22Rv1 (cell line): Measurements from ENCODE around the gene TXNDC8.

Source experiments
- H3K27ac ChIP-seq: fragments of 450-650 bp; 2 replicates; pipeline ENCODE4 v1.5.1; 2017
- ZFX ChIP-seq: fragments of 450-650 bp; IDR thresholded peaks from 2 replicates; pipeline ENCODE4 v1.6.1; 2017; ENCODE audit warnings: antibody characterized with exemption, borderline replicate concordance
- TF ChIP-seq, protein P1 (sequence below): fragments of 450-650 bp; IDR thresholded peaks from 2 replicates; pipeline ENCODE4 v1.5.1; 2017; ENCODE audit warnings: mild to moderate bottlenecking

The TXNDC8 gene

DNA sequence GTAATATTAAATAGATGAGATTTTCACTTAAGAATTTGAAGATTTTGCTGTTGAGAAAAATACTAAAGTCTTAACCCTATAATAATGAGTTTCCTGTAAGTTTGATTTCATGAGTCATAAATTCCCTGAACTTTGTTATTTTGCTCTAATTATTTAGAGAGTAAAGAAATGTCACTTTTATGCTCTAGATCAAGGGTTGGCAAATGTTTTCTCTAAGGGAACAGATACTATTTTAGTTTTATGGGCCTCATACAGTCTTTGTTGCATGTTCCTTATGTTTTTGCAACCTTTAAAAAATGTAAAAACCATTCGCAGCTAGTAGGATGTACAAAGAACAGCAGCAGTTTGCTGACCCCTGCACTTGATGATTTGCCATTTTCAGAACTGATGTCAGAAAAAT is 480 bp upstream of the TXNDC8 start:
- no peak overlapping the region for H3K27ac ChIP-seq
- TF ChIP-seq, protein P1, sequence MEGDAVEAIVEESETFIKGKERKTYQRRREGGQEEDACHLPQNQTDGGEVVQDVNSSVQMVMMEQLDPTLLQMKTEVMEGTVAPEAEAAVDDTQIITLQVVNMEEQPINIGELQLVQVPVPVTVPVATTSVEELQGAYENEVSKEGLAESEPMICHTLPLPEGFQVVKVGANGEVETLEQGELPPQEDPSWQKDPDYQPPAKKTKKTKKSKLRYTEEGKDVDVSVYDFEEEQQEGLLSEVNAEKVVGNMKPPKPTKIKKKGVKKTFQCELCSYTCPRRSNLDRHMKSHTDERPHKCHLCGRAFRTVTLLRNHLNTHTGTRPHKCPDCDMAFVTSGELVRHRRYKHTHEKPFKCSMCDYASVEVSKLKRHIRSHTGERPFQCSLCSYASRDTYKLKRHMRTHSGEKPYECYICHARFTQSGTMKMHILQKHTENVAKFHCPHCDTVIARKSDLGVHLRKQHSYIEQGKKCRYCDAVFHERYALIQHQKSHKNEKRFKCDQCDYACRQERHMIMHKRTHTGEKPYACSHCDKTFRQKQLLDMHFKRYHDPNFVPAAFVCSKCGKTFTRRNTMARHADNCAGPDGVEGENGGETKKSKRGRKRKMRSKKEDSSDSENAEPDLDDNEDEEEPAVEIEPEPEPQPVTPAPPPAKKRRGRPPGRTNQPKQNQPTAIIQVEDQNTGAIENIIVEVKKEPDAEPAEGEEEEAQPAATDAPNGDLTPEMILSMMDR, result no peak
- no peak for TF ChIP-seq ZFX

DNA sequence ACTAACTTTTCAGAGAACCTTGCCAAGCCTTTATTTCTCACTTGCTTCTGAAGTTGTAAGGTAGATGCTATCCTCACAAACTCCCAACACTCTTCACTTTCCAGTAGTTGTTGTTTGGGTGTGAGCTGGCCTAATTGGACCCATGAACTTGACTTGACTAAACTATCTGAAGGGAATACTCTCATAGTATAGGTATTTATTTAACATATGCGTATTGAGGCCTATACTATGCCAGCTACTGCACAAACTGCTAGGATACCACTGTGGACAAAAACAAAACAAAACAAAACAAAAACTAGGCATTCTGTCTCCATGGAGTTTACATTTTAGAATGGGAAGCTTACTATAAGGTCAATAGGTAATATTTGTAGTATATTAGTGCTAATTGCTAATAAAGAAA is 1.3 kb downstream of the TXNDC8 start:
- TF ChIP-seq, protein P1, result no peak
- no peak for TF ChIP-seq ZFX
- H3K27ac ChIP-seq, result no peak overlapping the region

- no peak overlapping the region for H3K27ac ChIP-seq
- no peak for TF ChIP-seq ZFX
- TF ChIP-seq, protein P1, result no peak
Observed at GRCh38 chr9:110334871-110335270, 2.8 kb downstream of the TXNDC8 start.

GRCh38 chr9:110334183-110334582 is 3.5 kb downstream of the TXNDC8 start:
- no peak for TF ChIP-seq ZFX
- TF ChIP-seq, protein P1, result no peak
- H3K27ac ChIP-seq, result no peak overlapping the region

DNA sequence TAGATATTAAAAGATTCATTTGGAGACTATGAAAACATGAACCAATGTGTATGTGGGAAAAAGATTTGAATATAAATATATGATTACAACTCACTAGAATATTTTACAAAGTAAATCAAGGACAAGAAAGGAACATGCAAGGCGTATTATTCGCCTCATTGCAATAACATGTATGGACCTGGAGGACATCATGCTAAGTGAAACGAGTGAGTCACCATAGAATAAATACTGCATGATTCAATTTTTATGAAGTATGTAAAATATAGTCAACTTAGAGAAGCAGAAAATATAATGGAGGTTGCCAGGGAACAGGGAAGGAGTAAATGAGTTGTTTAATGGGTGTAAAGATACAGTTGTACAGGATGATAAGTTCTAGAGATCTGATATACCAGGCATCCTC is 4.9 kb downstream of the TXNDC8 start:
- no peak overlapping the region for H3K27ac ChIP-seq
- TF ChIP-seq, protein P1, result no peak
- no peak for TF ChIP-seq ZFX

DNA sequence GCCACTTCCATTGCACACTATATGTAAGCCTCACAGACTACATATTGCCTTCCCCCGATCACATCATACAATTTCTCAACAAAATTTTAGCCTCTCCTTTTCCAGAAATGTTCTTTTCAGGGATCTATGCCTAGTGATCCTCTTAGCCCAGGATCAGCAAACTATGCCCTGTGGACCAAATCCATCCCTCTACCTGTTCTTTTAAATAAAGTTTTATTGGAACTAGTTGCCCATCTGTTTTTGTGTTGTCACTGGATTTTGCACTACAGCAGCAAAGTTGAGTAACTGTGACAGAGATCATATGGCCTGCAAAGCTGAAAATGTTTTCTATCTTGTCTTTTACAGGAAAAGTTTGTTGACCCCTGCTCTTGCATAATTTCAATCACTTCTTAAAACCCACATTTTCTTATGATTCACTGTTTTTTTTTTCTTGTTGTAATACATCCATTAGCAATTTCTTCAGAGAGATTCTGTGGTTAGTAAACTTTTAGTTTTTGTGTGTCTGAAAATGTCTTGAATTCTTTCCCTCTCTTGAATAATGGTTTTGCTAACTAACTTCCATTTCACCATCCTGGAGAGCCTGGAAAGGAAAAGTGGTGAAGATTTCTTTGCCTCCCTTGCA is 7.1 kb downstream of the TXNDC8 start:
- TF ChIP-seq, protein P1, result no peak
- TF ChIP-seq ZFX, result no peak
- H3K27ac ChIP-seq, result no peak overlapping the region

DNA sequence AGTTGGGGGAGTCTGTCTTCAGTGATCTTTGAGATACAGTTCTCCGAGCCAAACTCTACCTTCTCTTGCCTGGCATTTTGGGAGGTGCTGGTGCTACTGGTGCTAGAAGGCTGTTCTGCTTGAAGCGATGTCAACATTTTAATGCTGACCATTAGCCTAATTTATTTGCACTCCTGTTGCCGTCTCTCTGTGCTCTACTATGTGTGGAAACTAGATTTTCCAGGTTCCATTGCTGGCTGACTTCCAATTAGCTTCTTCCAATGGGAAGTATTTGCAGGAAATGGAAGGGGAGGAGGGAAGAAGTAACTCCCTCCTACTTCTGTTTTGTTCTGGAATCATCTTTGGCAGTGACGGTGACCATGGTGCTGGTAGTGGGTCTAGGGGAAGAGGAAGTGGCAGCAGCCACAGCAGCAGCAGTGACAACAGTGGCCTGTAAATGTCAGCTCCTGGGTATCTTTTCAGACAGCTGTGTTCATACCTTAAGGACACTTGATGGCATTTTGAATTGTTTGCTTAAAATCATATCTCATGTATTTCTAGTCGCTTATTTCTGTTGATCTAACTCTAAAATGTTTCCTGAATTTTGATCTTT is 7.9 kb downstream of the TXNDC8 start:
- TF ChIP-seq, protein P1, result no peak
- TF ChIP-seq ZFX, result no peak
- H3K27ac ChIP-seq, result no peak overlapping the region
